H1 (cell line): ENCODE data around the gene SYNGR4. TPM values are rescaled to one million over a fixed set of nuclear protein-coding genes. Genes with fewer than 3 reads are reported as not detected.

Experiments used
- ATF2 ChIP-seq: IDR thresholded peaks from 2 replicates; pipeline ENCODE4 v1.6.1; 2012; ENCODE audit warnings: low read length, inconsistent platforms
- BACH1 ChIP-seq: IDR thresholded peaks from 2 replicates; pipeline ENCODE4 v1.6.1; 2012; ENCODE audit warnings: low read length, improper control_type of control experiment
- CBX8 ChIP-seq: fragments of 300-800, 300-1000 bp; sonication (generic); IDR thresholded peaks from 2 replicates; pipeline ENCODE4 v1.7.1; 2016; ENCODE audit warnings: low read depth, low read length, borderline replicate concordance
- CHD2 ChIP-seq: IDR thresholded peaks from 2 replicates; pipeline ENCODE4 v1.6.1; 2012; ENCODE audit warnings: low read length, improper control_type of control experiment
- CTBP2 ChIP-seq: IDR thresholded peaks from 2 replicates; pipeline ENCODE4 v1.7.0; 2011; ENCODE audit warnings: borderline replicate concordance, mild to moderate bottlenecking, moderate library complexity, mixed read lengths, low read length; ENCODE audit not compliant: insufficient read depth, insufficient read length
- CTCF ChIP-seq, 3 experiments: IDR thresholded peaks; 1 replicate in 2 of 3; 2 replicates in 1 of 3; pipeline versions ENCODE4 v1.5.1 to v1.6.1; 2011; ENCODE audit warnings: low read length in 3 of 3, mild to moderate bottlenecking in 3 of 3, inconsistent platforms in 2 of 3, low read depth in 1 of 3, moderate library complexity in 1 of 3; ENCODE audit not compliant: insufficient read depth in 1 of 3; ENCODE audit errors: control extremely low read depth in 1 of 3
- EGR1 ChIP-seq: IDR thresholded peaks from 2 replicates; pipeline ENCODE4 v1.6.1; 2011; ENCODE audit warnings: low read depth, low read length, borderline replicate concordance
- EZH2 ChIP-seq: fragments of 200-600 bp; sonication (generic); IDR thresholded peaks from 2 replicates; pipeline ENCODE4 v1.7.1; 2012; ENCODE audit warnings: low read depth, mild to moderate bottlenecking, moderate library complexity, low read length, inconsistent platforms; ENCODE audit not compliant: severe bottlenecking
- JUN ChIP-seq: IDR thresholded peaks from 2 replicates; pipeline ENCODE4 v1.6.1; 2011; ENCODE audit warnings: low read depth, mild to moderate bottlenecking, improper control_type of control experiment, low read length
- MAX ChIP-seq: IDR thresholded peaks from 2 replicates; pipeline ENCODE4 v1.6.1; 2012; ENCODE audit warnings: inconsistent platforms
- PHF8 ChIP-seq: fragments of 200-600 bp; sonication (generic); conservative IDR thresholded peaks from 2 replicates; pipeline ENCODE4 v1.7.1; 2012; ENCODE audit warnings: low read depth, mild to moderate bottlenecking, inconsistent platforms, low read length, moderate library complexity
- POLR2A ChIP-seq, 2 experiments: IDR thresholded peaks; 1 replicate in 1 of 2; 2 replicates in 1 of 2; pipeline ENCODE4 v1.6.1; 2011; ENCODE audit warnings: low read depth in 2 of 2, low read length in 2 of 2, mild to moderate bottlenecking in 2 of 2; ENCODE audit errors: control extremely low read depth in 1 of 2
- POU5F1 ChIP-seq: IDR thresholded peaks from 2 replicates; pipeline ENCODE4 v1.6.1; 2011; ENCODE audit warnings: low read depth, mild to moderate bottlenecking, low read length, moderate library complexity
- RXRA ChIP-seq: IDR thresholded peaks from 2 replicates; pipeline ENCODE4 v1.6.1; 2011; ENCODE audit warnings: low read depth, mild to moderate bottlenecking, low read length, moderate library complexity; ENCODE audit not compliant: insufficient read depth
- SIN3A ChIP-seq, 2 experiments: IDR thresholded peaks in 1 of 2; conservative IDR thresholded peaks in 1 of 2; 2 replicates each; pipeline ENCODE4 v1.6.1; 2011 to 2012; ENCODE audit warnings: low read length in 2 of 2, improper control_type of control experiment in 1 of 2, low read depth in 1 of 2, mild to moderate bottlenecking in 1 of 2
- SP2 ChIP-seq: IDR thresholded peaks from 2 replicates; pipeline ENCODE4 v1.6.1; 2012; ENCODE audit warnings: mild to moderate bottlenecking, low read length, inconsistent platforms
- TAF7 ChIP-seq: optimal IDR thresholded peaks from 2 replicates; pipeline ENCODE3; 2011; ENCODE audit warnings: low read depth, mild to moderate bottlenecking, inconsistent platforms, low read length, moderate library complexity, borderline replicate concordance
- TBP ChIP-seq: IDR thresholded peaks from 2 replicates; pipeline ENCODE4 v1.6.1; 2011; ENCODE audit warnings: low read depth, low read length, improper control_type of control experiment
- polyA plus RNA-seq, 7 experiments: library from polyadenylated mRNA; depleted of rRNA in 3 of 7; stranded (reverse) in 5 of 7; unstranded in 2 of 7; fragments of >200 nt in 5 of 7; fragments of 200-250 nt in 2 of 7; gene quantifications; 1 replicate in 5 of 7; 2 replicates in 1 of 7; 4 replicates in 1 of 7; pipeline versions ENCODE4 v1.2.1 to v1.2.3, GENCODE V29; 2011 to 2013; ENCODE audit warnings: missing spikeins in 2 of 7, mixed read lengths in 2 of 7
- total RNA-seq: library from RNA; stranded (reverse); fragmentation: NEBNext Ultra II Directional; extraction: Animal tissue kit (Norgen Biotek cat#: 25700); gene quantifications from 2 replicates; pipeline ENCODE4 v1.2.1, GENCODE V29; 2021

Gene SYNGR4
- total and polyA plus RNA-seq, 2 of the 8 experiments (the other 6 are each of a cell fraction or from before 2014, with no cell fraction given): 0.41 TPM; not detected in 1

DNA sequence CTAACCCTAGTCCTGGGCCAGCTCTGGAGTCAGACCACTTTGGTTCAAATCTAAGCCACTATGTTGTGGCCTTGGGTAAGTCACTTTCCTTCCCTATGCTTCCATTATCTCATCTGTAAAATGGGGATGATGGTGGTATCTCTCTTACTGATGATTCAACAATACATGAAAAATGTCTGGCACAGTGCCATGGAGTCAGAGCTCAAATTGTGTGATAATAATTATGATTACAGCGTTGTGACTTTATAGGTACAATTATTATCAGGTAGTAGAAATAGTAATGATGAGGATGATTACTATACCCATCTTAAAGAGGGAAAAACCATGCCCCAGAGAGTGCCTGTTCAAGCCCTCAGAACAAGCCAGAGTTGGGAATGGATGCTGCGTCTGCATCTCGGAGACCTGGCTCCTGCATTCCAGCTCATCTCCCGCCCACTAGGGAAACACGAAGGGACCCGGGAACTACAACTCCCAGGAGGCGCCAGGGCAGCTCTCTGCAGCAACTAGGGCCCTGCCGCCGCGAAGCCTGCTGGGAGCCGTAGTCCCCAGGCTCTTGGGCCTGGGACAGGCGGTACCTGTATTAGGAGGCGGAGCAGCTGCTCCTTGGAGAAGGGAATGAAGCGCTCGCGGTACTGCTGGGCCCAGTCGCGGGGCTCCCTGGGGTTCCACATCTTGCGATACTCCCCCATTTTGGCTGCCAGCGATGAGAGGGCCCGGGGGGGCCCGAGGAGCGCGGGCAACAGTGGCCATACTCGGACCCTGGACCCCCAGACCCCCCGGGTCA lies 1.3 kb upstream of the SYNGR4 start (continued):
- TF ChIP-seq TAF7 (no peak), CHD2 (peak; percentile 66; the same call in 1 of the 2 replicates), TBP (peak; percentile 48), POLR2A (IDR thresholded peaks at IDR 0.05; ENCODE audit: control extremely low read depth in 1 of 2, low read depth in 2 of 2, low read length in 2 of 2) (0 out of 3 replicates have a peak, but pooled peaks of 1 of the 2 experiments have one; percentile 79), RXRA (no peak), POU5F1 (no peak), SP2 (no peak), BACH1 (no peak), JUN (no peak), EGR1 (no peak), SIN3A (conservative IDR thresholded peaks at IDR 0.05 in 1 of 2, IDR thresholded peaks at IDR 0.05 in 1 of 2; ENCODE audit: low read depth in 1 of 2, low read length in 2 of 2) (peak in 1 of 2 experiments; percentile 90; a peak in 2 of 4 replicates), MAX (no peak), CTBP2 (no peak), EZH2 (no peak), CBX8 (no peak), PHF8 (peak; percentile 54), CTCF (IDR thresholded peaks at IDR 0.05; ENCODE audit: control extremely low read depth in 1 of 3, insufficient read depth in 1 of 3, low read depth in 1 of 3, low read length in 3 of 3) (no peak), ATF2 (no peak)
